Ovary (tissue), 3 donors: Measurements from ENCODE around the gene KLC3.

Experiments used
- CTCF ChIP-seq, 3 donors: fragments of 450-650 bp in 2 of 3; fragments of 200-600 bp in 1 of 3; IDR thresholded peaks; one replicate each; pipeline versions ENCODE4 v1.5.1 to v1.8.0; 2016 to 2022; ENCODE audit warnings: antibody characterized with exemption in 3 of 3, mild to moderate bottlenecking in 1 of 3
- POLR2A ChIP-seq: fragments of 450-650 bp; IDR thresholded peaks from one replicate; pipeline ENCODE4 v1.6.1; 2017; ENCODE audit warnings: antibody characterized with exemption, mild to moderate bottlenecking, moderate library complexity
- donor health status: DM: no; HTN: no; CAD: no.

GRCh38 chr19:45370410-45371204, 30.1 kb downstream of the KLC3 start, which contains the start of gene ERCC2:
- TF ChIP-seq POLR2A: no peak
- TF ChIP-seq CTCF (IDR thresholded peaks at IDR 0.05): no peak
